ENCODE data around the gene KLF12.

Gene KLF12

DNA sequence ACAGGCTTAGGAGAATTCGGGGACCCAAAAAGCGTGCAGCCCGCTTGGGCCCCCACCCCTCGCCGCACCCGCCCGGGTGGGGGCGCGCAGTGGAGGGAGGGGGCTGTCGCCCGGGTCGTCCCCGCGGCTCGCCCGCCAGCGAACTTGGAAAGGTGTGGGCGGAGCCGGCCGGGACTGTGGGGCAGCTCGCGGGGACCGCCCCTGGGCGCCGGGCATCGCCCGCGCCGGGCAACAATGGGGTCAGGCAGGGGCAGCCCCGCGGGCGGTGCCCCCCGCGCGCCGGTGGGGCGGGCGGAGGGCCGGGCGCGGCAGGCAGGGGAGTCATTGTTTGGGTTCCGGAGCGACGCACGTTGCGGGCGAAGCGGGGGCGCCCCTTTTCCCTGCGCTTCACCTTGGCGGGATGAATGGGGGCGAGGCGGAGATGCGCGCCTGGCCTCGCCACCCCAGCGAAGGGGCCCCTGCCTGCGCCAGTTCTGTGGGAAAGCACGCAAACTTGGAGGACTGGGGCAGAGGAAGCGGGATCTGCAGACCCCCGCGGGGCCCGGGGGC, 647 bp upstream of the KLF12 start:
- peak; percentile 67 to 68 for DNase-seq

DNA sequence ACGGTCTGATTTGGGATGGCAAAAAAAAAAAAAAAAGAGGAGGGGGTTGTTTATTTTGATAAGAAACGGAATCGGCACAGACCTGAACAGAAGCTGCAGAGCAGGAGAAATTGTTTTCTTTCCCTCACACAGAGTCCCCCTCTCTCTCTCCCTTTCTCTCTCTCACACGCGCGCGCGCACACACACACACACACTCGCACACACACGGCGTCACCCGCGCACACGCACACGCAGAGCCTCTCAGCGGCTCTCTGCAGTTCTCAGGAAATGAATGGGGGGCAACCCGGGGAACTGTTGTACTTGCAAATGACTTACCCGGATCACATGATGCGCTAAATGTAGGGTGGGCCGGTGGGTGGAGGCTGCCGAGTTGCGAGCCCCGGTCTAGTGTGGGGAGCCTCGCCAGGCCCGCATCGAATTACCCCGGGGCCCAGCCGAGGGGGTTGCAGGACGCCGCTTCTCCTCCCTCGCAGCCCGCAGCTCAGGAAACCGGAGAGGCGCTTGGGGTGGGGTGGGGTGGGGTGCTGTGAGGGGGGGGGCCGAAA, 475 bp downstream of the KLF12 start:
- peak; percentile 97 for DNase-seq

DNA sequence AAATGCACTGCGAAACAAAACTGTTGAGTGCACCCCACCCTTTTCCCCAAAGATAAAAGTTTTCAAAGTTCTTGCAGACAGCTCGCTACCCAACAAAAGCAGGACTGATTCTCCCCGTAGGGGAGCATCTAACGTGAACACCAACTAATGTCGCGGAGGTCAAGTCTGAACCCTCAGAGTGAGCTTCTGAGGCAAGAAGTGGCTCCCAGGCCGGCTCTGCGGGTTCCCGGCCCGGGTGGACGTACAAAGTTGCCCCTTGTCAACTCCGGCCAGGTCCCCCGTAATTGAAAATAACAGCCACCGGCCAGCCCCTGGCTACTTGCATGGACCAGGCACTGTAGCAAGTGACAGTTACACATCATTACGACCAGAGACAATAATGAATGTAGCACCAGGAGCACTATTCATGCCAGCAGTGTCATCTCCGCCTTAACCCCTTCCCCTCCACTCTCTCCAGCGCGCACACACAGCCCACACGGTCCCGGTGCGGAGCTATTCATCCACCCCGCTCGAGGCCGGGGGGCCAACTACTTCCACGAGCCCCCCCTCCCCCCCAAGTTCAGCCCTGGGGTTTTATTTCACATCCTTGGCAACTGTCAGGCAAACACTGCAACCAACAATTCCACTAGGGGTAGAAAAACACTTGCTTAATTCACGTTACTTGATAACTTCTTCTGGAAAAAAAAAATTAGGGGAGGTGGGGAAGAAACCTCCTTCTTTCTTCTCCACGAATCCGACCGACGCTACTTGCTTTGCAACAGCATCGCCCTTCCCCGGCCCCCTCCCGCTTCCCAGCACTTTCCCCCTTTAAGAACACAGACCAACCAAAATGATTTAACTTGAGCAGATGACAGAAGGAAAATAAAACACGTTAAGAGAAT, 1.2 kb downstream of the KLF12 start:
- DNase-seq, result peak; percentile 56 to 68

DNA sequence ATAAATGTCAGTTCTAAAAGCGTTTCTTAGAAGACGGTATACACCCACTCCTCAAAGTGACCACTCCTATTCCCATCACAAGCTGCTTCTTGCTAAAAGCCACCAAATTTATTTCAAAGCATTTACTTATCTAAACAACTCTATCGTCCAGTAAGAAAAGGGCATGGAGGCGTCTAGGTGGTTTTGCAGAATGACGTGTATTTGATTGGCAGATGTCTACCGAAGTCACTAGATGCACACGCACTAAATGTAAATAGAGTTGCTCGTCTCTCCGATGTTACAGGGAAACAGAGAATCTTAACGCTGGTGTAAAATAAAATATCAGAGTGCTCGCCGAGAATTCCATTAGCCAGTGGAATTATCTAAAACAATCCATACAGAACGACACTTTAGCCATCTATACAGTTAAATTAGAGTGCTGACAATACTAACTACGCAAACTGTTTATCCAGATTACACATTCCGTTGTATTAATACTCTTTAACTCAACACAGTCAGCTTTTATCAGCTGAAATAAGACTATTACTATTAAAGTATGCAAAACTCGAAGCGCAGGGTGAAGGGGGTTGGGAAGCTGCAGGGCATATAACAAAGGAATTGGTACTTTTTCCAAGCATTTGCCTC, 1.9 kb downstream of the KLF12 start:
- peak; percentile 75 to 89 for DNase-seq

DNA sequence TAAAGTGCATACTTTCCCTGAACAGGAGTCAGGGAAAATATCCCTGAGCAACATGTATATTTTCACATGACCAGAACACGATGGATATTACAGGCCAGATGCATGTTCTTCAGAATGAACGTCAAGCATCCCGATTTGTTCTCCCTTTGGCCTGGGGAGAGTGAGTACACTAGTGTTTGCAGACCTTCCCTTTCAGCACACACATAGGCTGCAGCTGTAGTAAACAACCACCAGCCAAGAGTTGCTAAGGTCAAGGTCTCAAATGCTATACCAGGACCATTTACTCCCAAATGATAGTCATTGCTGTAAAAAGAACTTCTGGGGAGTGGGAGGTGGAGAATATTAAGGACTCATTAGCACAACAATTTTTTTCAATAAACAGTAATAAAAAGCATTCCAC, 3.0 kb downstream of the KLF12 start:
- no peak for DNase-seq

DNA sequence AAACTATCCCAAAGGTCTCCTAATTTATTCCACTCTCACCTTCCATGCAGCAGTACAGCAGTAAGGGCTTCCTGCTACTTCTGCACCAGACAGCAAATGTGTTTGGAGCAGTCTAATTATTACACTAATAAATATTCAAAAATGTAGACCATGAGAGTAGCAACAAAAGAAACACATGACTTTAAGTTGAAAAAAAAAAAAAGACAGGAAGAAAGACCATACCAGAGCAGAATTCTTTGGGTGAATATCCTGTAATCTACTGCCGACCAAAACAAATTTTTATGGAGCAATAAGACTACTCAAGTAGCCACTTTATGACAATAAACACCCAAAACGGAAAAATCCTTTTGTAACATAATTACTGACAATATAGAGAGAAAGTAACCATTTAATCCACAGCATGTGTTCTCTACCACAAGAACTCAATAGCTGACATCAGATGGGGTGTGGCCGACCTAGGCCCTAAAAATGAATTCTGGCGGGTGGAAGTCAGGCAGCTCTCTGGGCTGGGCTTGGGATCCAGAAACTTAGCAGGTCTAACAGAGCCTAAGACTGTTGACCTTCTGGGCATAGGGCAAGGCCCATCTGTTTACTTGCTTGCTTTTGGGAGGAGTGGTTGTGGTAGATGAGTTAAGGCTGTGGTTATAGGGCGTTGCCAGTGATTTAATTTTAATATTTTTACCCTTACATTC, 4.6 kb downstream of the KLF12 start:
- peak; percentile 29 to 63 for DNase-seq

DNA sequence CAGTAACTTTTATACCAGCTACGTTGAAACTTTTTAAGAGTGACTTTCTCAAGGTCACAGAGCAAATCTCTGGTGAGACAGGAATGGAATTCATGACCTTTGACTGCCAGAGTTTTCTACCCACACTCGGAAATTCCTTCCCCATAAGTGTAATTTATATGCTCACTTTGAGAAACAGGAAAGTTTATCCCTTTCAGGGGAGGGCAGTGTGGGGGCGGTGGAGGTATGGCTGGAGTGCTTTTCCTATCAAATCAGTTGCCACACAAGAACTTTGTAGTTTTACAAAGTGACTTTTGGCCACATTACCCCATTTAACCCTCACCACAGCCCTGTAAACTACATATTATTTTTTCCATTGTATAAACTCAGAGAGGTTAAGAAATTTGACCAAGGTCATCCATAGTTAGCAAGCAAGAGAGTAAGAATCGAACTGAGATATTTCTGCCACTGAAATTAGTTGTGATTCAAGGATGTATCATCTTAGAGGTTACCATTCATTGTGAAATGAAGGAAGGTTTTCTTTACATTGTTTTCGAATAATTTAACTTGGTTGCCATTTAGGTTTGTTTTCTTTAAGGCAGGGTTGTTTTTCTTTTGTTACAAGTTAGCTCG, 5.9 kb downstream of the KLF12 start:
- no peak for DNase-seq

DNA sequence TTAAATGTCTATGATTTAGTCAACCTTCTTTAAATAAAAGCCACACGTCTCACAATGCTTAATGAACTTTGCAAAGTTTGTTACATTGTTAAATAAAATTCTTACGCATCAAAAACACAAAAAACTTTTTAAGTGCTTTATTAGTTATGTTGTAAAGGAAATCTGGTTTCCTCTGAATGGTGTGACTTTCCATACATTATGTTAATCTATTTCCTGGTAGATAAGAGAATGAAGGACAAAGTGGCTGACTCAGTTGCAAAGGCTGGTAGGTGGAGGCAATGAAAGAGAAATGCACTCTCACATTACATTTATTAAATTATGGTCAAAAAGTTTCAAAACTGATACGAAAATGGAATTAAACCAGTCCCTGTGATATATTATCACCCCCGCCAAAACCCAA, 15.9 kb downstream of the KLF12 start:
- no peak for DNase-seq

DNA sequence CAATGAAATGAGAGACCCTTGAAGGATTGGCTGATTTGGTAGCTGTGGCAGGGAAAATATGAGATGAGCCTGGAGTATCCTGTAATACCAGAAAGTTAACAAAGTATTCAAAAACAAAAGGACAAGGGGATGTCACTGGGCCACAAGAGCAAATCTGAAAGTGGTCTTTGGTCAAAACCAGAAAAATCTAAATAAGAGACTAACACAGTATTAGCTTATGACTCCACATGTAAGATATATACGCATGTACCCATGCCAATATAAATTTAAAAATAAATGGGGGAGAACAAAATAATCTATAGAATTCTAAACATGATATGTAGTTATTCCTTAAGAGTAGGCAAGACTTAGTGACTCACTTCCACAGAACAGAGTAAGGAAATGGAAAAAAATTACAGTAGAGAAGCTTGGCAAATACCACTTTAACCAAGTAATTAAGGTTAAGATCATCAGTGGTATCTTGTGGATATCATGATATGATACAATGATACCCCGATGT, 16.9 kb downstream of the KLF12 start:
- no peak for DNase-seq

DNA sequence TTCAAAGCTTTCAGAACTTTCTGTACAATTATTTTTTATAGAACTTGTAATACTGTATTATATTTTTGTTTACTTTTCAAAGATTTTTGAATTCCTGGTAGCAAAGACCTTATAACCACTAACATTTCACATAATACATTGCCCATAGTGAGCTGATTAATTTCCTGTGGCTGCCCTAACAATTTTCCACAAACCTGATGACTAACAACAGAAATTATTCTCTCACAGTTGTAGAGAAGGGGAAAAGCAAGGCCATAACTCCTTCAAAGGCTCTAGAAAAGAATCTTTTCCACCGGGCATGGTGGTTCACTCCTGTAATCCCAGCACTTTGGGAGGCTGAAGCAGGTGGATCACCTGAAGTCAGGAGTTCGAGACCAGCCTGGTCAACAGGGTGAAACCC, 19.1 kb downstream of the KLF12 start:
- DNase-seq, result no peak

DNA sequence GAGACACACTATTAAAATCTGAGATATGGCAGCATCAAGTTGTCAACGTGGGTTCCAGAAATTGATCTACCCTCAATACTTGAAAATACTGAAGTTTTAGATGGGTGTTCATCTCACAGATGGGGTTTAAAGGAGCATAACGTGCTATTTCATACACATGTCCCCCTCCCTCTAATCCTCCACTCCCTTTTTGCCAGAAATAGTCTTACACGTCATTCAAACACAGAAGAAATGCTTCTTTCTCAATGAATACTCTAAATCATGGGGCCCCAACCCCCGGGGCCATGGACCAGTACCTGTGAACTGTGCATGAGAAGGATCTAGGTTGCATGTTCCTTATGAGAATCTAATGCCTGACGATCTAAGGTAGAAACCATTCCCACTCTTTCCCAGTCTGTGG, 19.6 kb downstream of the KLF12 start:
- DNase-seq, result no peak

DNA sequence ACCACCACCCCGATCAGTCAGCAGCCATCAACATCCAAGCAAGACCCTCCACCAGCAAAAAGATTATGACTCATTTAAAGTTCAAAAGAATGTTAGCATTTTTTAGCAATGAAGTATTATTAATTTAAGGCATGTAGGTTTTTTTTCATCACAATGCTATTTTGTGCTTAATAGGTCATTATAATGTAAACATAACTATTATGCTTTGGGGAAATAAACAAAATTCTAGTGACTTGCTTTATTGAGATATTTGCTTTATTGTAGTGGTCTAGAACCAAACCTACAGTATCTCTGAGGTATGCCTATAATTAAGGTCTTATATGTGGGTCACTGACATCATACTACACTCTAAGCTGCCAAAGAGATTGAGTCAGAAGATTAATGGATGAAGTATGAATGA, 20.0 kb downstream of the KLF12 start:
- DNase-seq, result no peak

DNA sequence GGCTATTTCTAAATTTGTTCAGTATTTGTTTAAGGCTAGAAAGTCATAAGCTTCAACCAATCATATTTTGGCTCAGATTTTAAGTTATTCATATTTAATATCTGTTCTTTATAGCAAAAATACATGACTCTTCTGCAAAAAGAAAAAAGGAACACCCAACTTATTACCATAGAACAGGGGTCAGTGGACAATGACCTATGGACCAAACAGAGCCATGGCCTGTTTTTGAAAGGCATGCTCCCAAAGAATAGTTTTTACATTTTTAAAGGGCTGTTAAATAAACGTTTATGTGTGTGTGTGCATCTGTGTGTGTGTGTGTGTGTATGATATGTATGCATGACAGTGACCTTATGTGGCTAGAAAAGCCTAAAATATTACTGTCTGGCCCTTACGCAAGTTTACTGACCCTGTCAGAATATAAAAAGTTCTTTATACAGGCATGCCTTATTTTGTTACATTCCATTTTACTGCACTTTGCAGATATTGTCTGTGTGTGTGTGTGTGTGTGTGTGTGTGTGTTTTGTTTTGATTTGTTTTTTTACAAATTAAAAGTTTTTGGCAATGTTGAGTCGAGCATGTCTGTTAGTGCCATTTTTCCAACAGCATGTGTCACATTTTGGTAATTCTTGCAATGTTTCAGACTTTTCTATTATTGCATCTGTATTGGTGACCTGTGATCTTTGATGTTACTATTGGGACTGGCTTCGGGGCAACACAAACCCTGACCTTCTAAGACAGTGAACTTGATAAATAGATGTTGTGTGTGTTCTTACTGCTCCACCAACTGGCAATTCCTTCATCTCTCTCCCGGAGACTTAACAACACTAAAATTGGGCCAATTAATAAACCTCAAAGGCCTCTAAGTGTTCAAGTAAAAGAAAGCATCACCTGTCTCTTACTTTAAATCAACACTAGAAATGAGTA, 22.0 kb downstream of the KLF12 start:
- no peak for DNase-seq

DNA sequence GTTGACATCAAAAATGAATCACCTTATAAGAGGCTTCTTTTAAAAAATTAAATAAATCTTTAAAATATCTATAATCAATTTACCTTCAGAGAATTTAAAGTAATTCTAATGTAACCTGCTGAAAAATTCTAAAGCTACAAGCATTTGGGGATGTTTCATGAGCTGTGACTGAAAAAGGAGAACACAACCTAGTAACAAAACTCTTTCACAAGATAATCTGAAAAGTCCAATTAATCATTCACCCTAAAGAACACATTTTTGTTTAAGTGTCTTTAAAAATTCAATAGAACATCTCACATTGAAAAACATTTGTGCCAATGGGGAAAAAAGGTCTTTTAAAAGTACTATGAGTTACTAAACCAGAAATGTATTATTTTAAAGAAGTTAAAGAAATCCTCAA, 22.8 kb downstream of the KLF12 start:
- no peak for DNase-seq

DNA sequence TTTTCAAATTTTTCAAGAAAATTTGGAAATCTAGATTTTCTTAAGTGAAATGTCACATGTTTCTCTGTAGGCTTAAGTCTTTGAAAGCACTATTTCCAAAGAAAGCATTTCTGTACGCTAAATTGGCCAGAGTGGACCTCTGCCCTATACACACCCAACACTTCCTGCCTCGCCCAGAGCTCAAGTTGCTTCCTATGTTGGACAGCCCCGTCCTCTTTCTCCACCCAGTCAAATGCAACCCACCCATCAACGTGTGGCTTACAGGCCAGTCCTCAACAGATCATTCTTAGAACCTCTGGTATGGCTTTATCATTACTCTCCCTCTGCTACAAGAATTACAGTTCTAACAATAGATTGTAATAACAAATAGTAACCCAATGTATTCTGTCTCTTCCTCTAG, 24.2 kb downstream of the KLF12 start:
- DNase-seq, result no peak

DNA sequence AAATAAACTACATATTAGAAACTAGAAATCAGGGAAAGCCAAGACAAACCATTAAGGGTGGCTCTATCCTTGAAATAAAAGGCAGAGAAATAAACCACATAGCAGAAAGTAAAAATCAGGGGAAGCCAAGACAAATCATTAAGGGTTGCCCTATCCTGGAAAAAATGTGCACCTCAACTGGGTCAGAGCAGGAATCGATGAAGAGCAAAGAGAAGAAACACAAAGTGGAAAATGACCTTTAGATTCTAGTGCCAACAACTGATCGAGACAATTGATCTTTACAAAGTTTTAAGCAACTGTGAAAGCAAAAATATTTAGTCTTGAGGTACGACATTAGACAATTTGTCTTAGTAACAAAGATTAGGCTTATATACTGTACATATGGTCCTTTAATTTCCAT, 26.6 kb downstream of the KLF12 start:
- no peak for DNase-seq

DNA sequence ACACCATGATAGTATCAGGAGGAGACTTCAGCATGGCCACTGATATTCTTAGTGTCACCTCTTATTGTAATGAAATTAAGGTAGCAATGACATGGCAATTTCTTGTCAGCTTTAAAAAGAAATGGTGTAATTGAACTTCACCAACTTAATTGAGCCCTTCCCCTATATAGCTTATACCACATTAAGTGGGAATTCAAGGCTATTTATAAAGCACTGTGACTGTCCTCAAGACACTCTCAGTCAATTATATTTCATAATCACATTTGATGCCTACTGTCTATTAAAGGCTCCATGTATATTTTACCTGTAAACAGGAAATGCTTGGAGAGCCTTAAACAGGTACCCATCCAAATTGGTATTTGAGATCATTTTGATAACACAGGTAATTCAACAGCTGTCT, 28.3 kb downstream of the KLF12 start:
- no peak for DNase-seq

DNA sequence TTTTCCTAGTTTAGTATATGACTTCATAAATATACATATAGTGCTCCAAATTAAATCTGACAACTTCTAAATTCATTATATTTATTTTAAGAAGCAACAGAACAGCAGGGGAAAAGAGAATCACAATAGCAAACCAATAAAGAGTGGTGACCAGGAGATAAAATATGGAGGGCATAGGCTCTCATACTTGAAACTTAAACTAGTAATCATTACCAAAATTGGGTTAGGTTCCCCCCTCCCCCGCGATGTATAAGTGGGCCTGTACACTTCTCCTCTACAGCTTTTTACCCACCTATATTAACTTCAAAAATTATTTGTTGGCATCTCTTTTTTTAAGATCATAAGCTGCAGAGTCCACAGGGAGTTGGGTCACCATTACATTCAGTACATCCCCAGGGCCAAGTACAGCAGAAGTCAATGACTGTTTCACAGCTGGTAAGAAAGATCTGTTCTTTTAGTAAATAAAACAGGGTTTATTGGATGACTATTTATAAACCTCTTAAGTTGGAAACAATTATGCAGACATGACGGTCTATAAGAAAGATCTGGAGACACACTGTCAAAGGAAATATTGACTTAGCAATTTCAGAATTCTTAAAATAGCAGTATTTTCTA, 29.4 kb downstream of the KLF12 start:
- DNase-seq, result no peak

DNA sequence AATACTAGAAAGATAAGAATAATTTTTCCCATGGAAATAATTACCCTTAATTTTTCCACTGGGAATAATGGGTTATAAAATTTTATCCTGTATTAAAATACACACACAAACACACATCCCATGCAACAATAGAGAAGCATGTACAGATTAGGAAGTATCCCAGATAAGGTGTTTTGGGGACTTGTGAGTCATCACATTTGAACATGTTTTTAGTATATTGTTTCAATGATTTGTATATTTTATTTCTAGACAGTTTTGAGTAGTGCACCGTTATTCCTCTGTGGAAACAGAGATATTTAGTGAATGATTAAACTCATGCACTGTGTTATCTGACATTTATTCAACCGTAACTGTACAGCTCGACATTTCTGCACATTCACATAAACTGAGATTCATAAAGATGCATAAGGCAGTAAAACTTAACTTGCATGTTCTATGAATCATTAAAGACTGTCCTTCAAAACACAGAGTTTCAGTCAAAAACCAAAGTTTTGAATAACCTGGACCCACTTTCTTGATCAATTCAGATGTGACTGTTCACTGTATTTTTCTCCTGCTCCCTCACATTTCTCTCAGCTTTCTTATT, 30.1 kb downstream of the KLF12 start:
- DNase-seq, result no peak

DNA sequence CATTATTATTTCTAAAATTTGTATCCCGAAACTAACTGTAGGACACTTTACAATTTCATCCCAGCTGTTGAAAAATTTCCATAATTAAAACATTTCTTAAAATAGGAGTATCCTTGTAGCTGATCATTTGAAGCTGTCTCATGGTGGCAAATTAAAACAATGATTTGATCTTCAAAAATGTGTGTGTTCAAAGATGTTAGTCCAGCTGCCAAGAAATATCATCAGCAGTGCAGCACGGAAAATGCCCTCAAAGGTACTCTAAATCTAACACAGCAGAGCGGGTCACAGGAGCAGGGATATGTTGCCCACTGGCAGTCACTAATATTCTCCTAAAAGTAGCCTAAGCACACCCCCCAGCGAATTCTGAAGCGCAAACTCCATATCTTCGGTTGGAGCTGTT, 31.0 kb downstream of the KLF12 start:
- no peak for DNase-seq

DNA sequence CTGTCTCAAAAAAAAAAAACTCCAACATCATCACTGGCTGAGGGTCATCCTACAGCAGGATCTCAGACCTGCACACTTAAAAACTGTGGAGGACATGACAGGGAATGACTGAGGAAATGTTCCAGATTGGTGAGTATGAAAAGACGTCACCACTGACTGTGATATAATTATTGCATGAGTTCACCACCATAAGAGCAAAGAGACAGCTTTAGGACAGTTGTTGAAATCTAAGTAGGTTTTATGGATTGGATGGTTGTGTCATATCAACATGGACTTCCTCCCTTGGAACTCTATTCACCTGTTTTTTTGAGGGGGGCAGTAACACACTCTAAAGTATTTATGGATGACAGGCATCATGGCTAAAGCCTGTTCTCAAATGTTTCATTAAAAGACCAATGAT, 31.5 kb downstream of the KLF12 start:
- no peak for DNase-seq

All from CD4-positive, alpha-beta T cell treated with Interleukin-4 for 1 hour (primary cell).